Choroid plexus epithelial cell (primary cell): ENCODE measurements around the gene SPNS3.
A peak's percentile ranks its signal among the peaks of the same experiment; 100 is the strongest.

ENCODE experiments used
- DNase-seq: peaks from one replicate; pipeline ENCODE4 v3.0.0-alpha.2; 2010; ENCODE audit warnings: low read depth
- H3K4me3 ChIP-seq: 2 replicates; pipeline ENCODE4 v1.5.1; 2011; ENCODE audit warnings: low read depth, mild to moderate bottlenecking, control low read depth, low read length, moderate library complexity
- TF ChIP-seq, protein P1 (sequence below): conservative IDR thresholded peaks from 2 replicates; pipeline ENCODE4 v1.5.1; 2011; ENCODE audit warnings: low read depth, mild to moderate bottlenecking, control low read depth, inconsistent platforms, low read length, moderate library complexity

Gene SPNS3

DNA sequence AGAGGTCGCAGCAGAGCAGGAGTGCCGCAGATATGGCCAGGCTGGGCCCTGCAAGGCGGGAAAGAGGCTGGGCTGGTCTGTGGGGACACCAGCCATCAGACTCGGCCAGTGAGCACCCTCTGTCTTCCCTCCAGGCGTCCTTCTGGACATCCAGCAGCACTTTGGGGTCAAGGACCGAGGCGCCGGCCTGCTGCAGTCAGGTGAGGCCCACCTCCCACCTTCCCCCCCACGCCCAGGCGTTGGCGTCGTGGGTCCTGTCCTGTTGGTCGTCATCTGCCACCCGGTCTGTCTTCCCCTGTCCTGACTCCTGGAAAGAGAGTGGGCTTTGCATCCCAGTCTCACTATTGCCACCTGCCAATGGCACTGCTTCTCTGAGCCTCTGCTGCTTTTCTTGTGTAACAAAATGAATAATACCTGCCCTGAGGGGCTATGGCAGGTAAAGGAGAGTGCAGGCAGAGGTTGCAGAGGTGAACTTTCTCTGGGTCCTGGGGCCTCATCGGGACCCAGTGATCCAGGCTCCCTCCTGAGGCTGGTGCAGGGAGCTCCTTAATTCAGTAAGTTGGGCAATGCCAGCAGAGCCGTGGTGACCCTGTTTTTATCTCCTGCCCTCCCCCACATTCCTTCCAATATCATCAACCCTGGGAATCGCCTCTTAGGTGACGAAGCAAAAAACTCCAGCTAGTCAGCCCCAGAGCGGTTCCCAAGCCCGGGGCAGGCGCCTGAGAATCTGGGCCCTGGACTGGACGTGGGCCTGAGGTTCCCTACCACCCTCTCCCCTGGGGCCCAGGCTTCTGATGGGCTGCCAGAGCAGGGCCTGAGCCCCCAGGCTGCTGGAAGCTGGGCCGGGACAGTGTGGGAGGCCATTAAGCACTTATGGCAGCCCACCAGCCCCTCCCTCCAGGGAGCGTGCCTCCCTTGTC, 79.6 kb downstream of the SPNS3 start:
- TF ChIP-seq, protein P1, sequence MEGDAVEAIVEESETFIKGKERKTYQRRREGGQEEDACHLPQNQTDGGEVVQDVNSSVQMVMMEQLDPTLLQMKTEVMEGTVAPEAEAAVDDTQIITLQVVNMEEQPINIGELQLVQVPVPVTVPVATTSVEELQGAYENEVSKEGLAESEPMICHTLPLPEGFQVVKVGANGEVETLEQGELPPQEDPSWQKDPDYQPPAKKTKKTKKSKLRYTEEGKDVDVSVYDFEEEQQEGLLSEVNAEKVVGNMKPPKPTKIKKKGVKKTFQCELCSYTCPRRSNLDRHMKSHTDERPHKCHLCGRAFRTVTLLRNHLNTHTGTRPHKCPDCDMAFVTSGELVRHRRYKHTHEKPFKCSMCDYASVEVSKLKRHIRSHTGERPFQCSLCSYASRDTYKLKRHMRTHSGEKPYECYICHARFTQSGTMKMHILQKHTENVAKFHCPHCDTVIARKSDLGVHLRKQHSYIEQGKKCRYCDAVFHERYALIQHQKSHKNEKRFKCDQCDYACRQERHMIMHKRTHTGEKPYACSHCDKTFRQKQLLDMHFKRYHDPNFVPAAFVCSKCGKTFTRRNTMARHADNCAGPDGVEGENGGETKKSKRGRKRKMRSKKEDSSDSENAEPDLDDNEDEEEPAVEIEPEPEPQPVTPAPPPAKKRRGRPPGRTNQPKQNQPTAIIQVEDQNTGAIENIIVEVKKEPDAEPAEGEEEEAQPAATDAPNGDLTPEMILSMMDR: no peak
- no peak overlapping the region for H3K4me3 ChIP-seq

DNA sequence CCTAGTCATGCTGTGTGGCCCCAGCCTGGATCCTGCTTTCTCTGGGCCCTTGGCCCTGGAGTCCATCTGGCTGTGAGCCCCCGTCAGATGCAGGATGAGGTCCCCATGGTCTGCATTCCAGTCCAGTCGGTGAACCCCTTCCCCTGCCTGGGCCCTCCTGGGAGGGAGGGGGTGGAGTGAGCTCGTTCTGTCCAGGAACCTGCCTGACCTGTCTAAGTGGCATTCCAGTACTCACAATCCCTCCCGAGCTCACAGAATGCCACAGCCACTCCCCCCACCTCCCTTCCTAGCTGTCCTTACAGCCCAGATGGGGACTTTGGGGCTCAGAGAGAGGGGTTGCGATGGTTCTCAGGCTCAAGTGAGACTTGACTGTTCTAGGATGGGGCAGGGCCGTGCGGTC, 80.5 kb downstream of the SPNS3 start:
- TF ChIP-seq, protein P1: no peak
- no peak overlapping the region for H3K4me3 ChIP-seq

More for the DNA sequence above, 79.6 kb downstream of the SPNS3 start:
- no peak for DNase-seq

DNA sequence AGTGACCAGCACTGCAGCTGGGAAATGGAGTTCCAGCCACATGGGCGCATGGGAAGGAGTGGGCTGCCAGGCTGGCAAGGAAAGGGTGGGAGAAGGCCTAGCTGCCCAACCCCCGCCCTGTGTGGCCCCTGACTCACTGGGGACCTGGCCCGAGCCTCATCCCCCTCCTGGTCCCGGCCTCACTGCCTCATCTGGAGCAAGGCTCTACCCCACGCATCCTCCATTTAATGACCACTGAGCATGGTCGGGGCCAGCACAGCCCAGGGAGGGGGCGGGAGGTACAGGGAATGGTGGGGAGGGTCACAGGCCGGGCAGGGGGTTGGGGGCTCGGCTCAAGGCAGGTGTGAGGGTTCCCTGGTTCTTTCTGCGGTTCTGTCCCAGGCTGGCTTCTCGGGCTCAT, 81.0 kb downstream of the SPNS3 start:
- no peak overlapping the region for H3K4me3 ChIP-seq
- no peak for DNase-seq
- TF ChIP-seq, protein P1: no peak

More for the DNA sequence above, 80.5 kb downstream of the SPNS3 start:
- no peak for DNase-seq

DNA sequence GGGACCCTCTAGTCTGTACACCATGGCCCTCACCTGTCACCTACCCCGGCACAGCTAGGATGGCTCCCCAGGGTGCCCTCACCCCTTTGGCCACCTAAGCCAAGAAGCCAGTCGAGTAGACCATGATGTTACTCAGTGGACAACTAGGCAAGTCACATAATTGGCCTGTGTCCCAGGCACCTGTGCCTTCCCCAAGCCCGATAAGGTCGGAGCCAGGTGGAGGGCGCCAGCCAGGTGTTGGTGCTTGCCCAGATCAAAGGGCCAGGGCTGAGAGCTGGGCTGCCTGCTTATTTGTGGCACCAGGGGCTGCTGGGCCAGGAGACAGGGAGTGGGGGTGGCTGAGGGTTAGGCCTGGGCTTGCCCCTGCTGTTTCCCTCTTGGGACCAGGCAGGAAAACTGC, 81.8 kb downstream of the SPNS3 start:
- TF ChIP-seq, protein P1: no peak
- H3K4me3 ChIP-seq: no peak overlapping the region
- no peak for DNase-seq

DNA sequence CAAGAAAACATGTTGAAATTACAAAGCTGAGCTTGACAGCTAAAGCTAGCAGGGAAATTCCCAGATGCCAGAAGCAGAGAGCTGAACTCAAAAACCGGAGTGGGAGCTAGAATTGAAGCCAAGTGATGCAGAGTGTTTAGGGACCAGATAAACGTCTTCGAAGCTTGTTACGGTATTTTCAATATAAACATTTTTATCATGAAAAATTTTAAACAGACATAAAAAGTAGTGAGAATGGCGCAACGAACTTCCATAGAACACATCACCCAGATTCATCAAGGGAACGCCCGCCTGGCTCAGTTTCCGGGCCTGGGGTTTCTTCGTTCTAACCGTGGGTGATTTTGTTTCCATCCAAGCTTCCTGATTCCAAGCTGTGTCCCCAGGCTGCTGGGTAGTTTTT, 83.0 kb downstream of the SPNS3 start:
- TF ChIP-seq, protein P1: no peak
- DNase-seq: peak; percentile 74
- no peak overlapping the region for H3K4me3 ChIP-seq

DNA sequence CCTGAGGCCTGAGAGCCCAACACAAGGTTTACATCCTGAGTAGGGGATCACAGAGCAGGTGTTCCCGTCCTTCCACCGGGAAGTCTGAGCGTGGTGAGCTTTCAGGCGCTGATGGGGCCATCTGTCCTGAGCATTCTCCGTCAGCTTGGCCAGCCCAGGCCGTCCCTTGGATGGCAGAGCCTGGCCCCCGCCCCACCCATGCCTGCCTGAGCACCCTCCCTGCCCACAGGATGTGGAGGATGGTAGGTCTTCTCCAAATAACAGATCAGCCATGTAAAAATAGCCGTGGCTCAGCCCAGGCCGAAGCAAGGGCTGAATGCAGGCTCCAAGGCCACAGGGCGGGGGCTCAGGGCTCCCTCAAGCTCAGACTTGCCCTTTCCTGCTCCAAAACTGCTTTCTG, 85.2 kb downstream of the SPNS3 start:
- no peak overlapping the region for H3K4me3 ChIP-seq
- TF ChIP-seq, protein P1: no peak
- no peak for DNase-seq

DNA sequence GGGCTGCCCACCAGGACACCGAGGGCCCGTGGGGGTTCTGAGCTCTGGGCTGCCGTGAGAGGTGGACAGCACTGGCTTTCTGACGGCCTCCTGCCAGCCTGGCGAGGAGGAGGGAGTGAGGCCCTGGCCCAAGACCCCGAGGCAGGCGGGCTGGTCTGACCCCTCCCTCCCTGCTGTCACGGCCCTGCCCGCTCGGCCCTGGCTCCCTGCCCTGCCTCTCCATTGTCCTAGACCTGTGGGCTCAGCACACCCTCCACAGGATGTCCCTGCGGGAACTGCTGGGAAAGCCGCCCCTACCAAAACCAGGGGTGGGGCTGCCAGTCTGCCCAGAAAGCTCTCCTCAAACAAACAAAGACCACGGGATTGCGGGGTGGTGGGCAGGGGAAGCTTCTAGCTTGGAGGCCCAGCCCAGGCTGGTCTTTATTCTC, 85.6 kb downstream of the SPNS3 start:
- DNase-seq: no peak
- no peak overlapping the region for H3K4me3 ChIP-seq
- TF ChIP-seq, protein P1: no peak
